Nephron progenitor cell (in vitro differentiated cells): ENCODE measurements around the gene STRA8.

Experiments used
- DNase-seq: peaks from one replicate; pipeline ENCODE4 v3.0.0; 2021
- H3K27ac Mint-ChIP-seq: 2 replicates; pipeline ENCODE4 v1.8.0; 2021; ENCODE audit warnings: mild to moderate bottlenecking, moderate library complexity, mixed read lengths
- H3K27me3 Mint-ChIP-seq: 2 replicates; pipeline ENCODE4 v1.8.0; 2021; ENCODE audit warnings: mild to moderate bottlenecking, low read depth, mixed read lengths; ENCODE audit not compliant: poor library complexity
- H3K36me3 Mint-ChIP-seq: 2 replicates; pipeline ENCODE4 v1.8.0; 2021; ENCODE audit warnings: low read depth, mixed read lengths
- H3K4me1 Mint-ChIP-seq: 2 replicates; pipeline ENCODE4 v1.8.0; 2021; ENCODE audit warnings: mixed read lengths
- H3K4me3 Mint-ChIP-seq: 2 replicates; pipeline ENCODE4 v1.8.0; 2021; ENCODE audit warnings: mild to moderate bottlenecking, moderate library complexity, mixed read lengths
- H3K9me3 Mint-ChIP-seq: 2 replicates; pipeline ENCODE4 v1.8.0; 2021; ENCODE audit warnings: mild to moderate bottlenecking, moderate library complexity, mixed read lengths
- CTCF ChIP-seq: fragments of 200-600 bp; sonication (generic); IDR thresholded peaks from 2 replicates; pipeline ENCODE4 v1.5.0; 2021; ENCODE audit warnings: antibody characterized with exemption

STRA8 gene

GRCh38 chr7:135300913-135301765 is 67.5 kb downstream of the STRA8 start:
- peaks cover 23% of the 10 kb centered on the region for H3K9me3 Mint-ChIP-seq
- DNase-seq = no peak
- H3K36me3 Mint-ChIP-seq = peaks cover 6% of the 10 kb centered on the region
- no peaks in the 10 kb centered on the region for H3K4me1 Mint-ChIP-seq
- H3K27ac Mint-ChIP-seq = no peak overlapping the region
- no peak overlapping the region for H3K4me3 Mint-ChIP-seq
- TF ChIP-seq CTCF = no peak
- H3K27me3 Mint-ChIP-seq = peaks cover 11% of the 10 kb centered on the region
